Colonic mucosa (tissue), 4 donors: ENCODE data around the gene FRMD5. TPM values are rescaled to one million over a fixed set of nuclear protein-coding genes. Genes with fewer than 3 reads are reported as not detected.

Experiments used
- DNase-seq: peaks from one replicate; pipeline ENCODE4 v3.0.0-alpha.2; 2020
- H3K27ac ChIP-seq: fragments of 200-600 bp; one replicate; pipeline ENCODE4 v1.8.0; 2021
- H3K27me3 ChIP-seq: fragments of 200-600 bp; one replicate; pipeline ENCODE4 v1.8.0; 2021
- H3K36me3 ChIP-seq: fragments of 200-600 bp; one replicate; pipeline ENCODE4 v1.8.0; 2021
- H3K4me1 ChIP-seq: fragments of 200-600 bp; one replicate; pipeline ENCODE4 v1.8.0; 2021; ENCODE audit warnings: mild to moderate bottlenecking
- H3K4me3 ChIP-seq: fragments of 200-600 bp; one replicate; pipeline ENCODE4 v1.8.0; 2021
- H3K9ac ChIP-seq, 2 donors: one replicate each; pipeline ENCODE4 v1.7.0; 2013; ENCODE audit warnings: control low read depth in 2 of 2, low read depth in 2 of 2, low read length in 2 of 2
- H3K9me3 ChIP-seq: fragments of 200-600 bp; one replicate; pipeline ENCODE4 v1.8.0; 2021
- intact Hi-C: fragments of 100-400 bp; cut with DNase I; formaldehyde crosslinking; loops from one replicate; pipeline ENCODE4 v1.14.1; 2022
- total RNA-seq, 2 donors: library from RNA; stranded (reverse); fragmentation: NEBNext Ultra II Directional in 1 of 2; extraction: Animal tissue kit (Norgen Biotek cat#: 25700) in 1 of 2; gene quantifications; one replicate each; pipeline ENCODE4 v1.2.1, GENCODE V29; 2021
- TF ChIP-seq, protein P1 (sequence below): fragments of 200-600 bp; IDR thresholded peaks from one replicate; pipeline ENCODE4 v1.8.0; 2022; ENCODE audit warnings: antibody characterized with exemption, mild to moderate bottlenecking
- donor health status: healthy.
- donor health status: DM: no; HTN: no; CAD: no.
- donor health status: DM: no; HTN: no; CAD: no.

The FRMD5 gene
- total RNA-seq, 2 donors from 2014 or later = 2.9 to 3.4 TPM

GRCh38 chr15:43908516-43909050, 286.5 kb downstream of the FRMD5 start:
- Histone ChIP-seq H3K27me3 (no peaks in the 10 kb centered on the region), H3K27ac (no peak overlapping the region), H3K4me1 (no peaks in the 10 kb centered on the region), H3K36me3 (no peaks in the 10 kb centered on the region), H3K4me3 (no peak overlapping the region), H3K9ac (no peak overlapping the region), H3K9me3 (no peaks in the 10 kb centered on the region)
- DNase-seq = no peak
- TF ChIP-seq, protein P1, sequence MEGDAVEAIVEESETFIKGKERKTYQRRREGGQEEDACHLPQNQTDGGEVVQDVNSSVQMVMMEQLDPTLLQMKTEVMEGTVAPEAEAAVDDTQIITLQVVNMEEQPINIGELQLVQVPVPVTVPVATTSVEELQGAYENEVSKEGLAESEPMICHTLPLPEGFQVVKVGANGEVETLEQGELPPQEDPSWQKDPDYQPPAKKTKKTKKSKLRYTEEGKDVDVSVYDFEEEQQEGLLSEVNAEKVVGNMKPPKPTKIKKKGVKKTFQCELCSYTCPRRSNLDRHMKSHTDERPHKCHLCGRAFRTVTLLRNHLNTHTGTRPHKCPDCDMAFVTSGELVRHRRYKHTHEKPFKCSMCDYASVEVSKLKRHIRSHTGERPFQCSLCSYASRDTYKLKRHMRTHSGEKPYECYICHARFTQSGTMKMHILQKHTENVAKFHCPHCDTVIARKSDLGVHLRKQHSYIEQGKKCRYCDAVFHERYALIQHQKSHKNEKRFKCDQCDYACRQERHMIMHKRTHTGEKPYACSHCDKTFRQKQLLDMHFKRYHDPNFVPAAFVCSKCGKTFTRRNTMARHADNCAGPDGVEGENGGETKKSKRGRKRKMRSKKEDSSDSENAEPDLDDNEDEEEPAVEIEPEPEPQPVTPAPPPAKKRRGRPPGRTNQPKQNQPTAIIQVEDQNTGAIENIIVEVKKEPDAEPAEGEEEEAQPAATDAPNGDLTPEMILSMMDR = no peak
- intact Hi-C loops = loop anchor here (10.0 kb wide), 1 partner anchor 306 kb away; no protein-coding TSS in a partner anchor

DNA sequence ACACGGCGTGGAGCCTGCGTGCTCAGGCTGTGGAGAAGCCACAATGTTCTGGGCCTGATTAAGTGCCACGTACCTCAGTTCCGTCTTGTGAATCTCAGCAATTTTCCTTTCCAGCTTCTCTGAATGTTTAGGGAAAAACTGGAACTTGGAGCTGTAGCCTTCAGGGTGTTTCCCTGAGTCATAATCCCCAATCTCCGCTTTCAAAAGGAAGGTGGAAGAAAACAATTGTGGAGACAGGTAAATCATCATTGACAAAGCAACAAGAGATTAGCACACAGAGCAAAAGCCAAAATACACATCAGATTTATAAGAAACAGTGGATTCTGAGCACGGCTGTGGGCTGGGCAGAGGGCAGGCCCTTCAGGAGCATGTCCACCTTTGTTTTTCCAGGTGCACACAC, 289.3 kb downstream of the FRMD5 start:
- H3K4me3 ChIP-seq = no peak overlapping the region
- no peaks in the 10 kb centered on the region for H3K4me1 ChIP-seq
- no peaks in the 10 kb centered on the region for H3K9me3 ChIP-seq
- intact Hi-C loops = loop anchor here (2.0 to 10.0 kb wide), 2 partner anchors 159 to 309 kb away; no protein-coding TSS in a partner anchor
- H3K27me3 ChIP-seq = no peaks in the 10 kb centered on the region
- DNase-seq = no peak
- no peaks in the 10 kb centered on the region for H3K36me3 ChIP-seq
- no peak overlapping the region for H3K9ac ChIP-seq
- no peak overlapping the region for H3K27ac ChIP-seq
- TF ChIP-seq, protein P1 = no peak

DNA sequence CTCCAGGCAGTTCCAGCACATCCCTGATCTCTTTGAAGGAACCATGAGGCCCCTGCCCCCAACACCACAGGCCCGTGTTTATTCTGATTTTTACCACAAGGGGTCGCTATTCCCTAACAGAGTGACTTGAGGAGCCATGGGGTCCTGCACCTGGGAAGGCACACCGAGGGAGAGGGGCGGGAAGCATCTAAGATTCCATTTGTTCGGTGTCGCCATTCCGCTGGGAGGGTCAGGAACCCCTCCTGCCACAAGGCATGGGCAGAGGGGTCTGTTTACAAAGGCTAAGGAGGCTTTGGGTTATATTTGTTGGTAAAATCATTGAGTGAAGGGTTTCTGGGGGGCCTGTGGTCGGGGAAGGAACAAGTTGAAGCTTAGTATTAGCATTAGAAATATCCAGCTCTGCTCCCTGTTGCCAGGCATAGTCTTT, 291.2 kb downstream of the FRMD5 start:
- H3K4me1 ChIP-seq = no peaks in the 10 kb centered on the region
- TF ChIP-seq, protein P1 = peak; percentile 70
- H3K27ac ChIP-seq = no peak overlapping the region
- H3K36me3 ChIP-seq = no peaks in the 10 kb centered on the region
- DNase-seq = peak; percentile 53
- H3K9ac ChIP-seq = no peak overlapping the region
- intact Hi-C loops = loop anchor here (2.0 to 10.0 kb wide), 2 partner anchors 161 to 311 kb away; no protein-coding TSS in a partner anchor
- no peaks in the 10 kb centered on the region for H3K9me3 ChIP-seq
- H3K27me3 ChIP-seq = no peaks in the 10 kb centered on the region
- H3K4me3 ChIP-seq = no peak overlapping the region

- intact Hi-C loops = loop anchor here (10.0 kb wide), 1 partner anchor 313 kb away; no protein-coding TSS in a partner anchor
- H3K36me3 ChIP-seq = no peaks in the 10 kb centered on the region
- no peaks in the 10 kb centered on the region for H3K9me3 ChIP-seq
- TF ChIP-seq, protein P1 = no peak
- H3K27me3 ChIP-seq = no peaks in the 10 kb centered on the region
- no peaks in the 10 kb centered on the region for H3K4me1 ChIP-seq
- H3K4me3 ChIP-seq = no peak overlapping the region
- DNase-seq = no peak
- H3K27ac ChIP-seq = no peak overlapping the region
- no peak overlapping the region for H3K9ac ChIP-seq
Measured at GRCh38 chr15:43901495-43901894, 293.6 kb downstream of the FRMD5 start.

DNA sequence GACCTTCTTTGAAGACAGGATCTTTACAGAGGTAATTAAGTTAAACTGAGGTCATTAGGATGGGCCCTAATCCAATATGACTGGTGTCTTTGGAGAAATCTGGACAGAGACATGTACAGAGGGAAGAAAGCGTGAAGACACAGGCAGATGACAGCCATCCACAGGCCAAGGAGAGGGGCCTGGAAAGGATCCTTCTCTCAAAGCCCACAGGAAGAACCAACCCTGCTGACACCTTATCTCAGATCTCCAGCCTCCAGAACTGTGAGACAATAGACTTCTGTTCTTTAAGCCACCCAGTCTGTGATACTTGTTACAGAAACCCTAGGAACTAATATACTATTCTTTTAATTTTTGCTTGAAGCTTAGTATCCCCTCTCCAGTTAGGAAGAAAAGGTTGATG, 294.1 kb downstream of the FRMD5 start:
- TF ChIP-seq, protein P1 = no peak
- Histone ChIP-seq H3K27ac (no peak overlapping the region), H3K27me3 (no peaks in the 10 kb centered on the region), H3K9me3 (no peaks in the 10 kb centered on the region), H3K4me3 (no peak overlapping the region), H3K36me3 (no peaks in the 10 kb centered on the region), H3K4me1 (no peaks in the 10 kb centered on the region), H3K9ac (no peak overlapping the region)
- intact Hi-C loops = loop anchor here (10.0 kb wide), 1 partner anchor 314 kb away; no protein-coding TSS in a partner anchor
- DNase-seq = no peak
